ENCODE results near the gene CES2.

DNA sequence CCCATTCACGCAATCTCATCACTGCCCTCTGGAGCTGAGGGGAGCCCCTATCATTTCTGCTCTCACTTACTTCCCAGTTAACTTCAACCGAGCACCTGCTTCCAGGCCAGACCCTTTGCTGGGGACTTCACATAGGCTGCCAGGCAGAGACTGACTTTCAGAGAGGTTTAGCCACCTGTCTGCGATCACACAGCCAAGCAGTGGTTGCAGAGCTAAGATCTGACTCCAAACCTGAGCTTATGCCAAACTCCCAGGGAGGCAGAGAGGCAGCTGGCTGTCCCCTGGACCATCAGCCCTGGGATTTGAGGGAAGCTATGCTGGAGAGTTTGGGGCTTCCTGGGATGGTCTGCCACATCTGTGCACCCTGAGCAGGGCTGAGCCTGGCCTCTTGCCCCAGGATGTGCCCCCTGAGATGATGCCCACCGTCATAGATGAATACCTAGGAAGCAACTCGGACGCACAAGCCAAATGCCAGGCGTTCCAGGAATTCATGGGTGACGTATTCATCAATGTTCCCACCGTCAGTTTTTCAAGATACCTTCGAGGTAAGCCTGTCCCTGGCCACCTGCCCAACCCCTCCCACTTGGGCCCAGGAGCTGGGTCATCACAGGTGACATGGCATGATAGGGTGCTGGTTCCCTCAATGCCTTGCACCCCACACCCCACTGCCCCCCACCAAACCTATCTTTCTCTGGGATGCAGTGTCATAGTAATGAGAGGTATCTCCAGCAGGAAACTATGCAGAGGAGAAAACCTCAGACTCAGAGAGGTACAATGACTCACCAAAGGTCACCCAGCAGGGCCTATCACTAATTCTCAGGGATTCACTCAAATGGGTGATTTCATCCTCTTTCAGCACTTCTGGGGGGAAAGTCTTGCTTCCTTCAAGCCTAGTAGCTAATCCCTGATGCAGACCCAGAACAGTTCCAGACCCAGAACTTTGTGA lies 35.7 kb downstream of the CES2 start:
- TF ChIP-seq, protein P1, sequence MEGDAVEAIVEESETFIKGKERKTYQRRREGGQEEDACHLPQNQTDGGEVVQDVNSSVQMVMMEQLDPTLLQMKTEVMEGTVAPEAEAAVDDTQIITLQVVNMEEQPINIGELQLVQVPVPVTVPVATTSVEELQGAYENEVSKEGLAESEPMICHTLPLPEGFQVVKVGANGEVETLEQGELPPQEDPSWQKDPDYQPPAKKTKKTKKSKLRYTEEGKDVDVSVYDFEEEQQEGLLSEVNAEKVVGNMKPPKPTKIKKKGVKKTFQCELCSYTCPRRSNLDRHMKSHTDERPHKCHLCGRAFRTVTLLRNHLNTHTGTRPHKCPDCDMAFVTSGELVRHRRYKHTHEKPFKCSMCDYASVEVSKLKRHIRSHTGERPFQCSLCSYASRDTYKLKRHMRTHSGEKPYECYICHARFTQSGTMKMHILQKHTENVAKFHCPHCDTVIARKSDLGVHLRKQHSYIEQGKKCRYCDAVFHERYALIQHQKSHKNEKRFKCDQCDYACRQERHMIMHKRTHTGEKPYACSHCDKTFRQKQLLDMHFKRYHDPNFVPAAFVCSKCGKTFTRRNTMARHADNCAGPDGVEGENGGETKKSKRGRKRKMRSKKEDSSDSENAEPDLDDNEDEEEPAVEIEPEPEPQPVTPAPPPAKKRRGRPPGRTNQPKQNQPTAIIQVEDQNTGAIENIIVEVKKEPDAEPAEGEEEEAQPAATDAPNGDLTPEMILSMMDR (IDR thresholded peaks at IDR 0.05) = no peak
- TF ChIP-seq NFIC (IDR thresholded peaks at IDR 0.05; ENCODE audit: borderline replicate concordance) (no peak), RFX5 (IDR thresholded peaks at IDR 0.05; ENCODE audit: low read length) (no peak), EP300 (IDR thresholded peaks at IDR 0.05; ENCODE audit: borderline replicate concordance in 1 of 2, low read depth in 1 of 2, low read length in 1 of 2) (no peak)

Measured in SK-N-SH (cell line).